ENCODE results near the gene TOX2.
A peak's percentile ranks its signal among the peaks of the same experiment; 100 is the strongest.

Gene TOX2

GRCh38 chr20:43977962-43978361 lies 63.3 kb downstream of the TOX2 start:
- DNase-seq = no peak

DNA sequence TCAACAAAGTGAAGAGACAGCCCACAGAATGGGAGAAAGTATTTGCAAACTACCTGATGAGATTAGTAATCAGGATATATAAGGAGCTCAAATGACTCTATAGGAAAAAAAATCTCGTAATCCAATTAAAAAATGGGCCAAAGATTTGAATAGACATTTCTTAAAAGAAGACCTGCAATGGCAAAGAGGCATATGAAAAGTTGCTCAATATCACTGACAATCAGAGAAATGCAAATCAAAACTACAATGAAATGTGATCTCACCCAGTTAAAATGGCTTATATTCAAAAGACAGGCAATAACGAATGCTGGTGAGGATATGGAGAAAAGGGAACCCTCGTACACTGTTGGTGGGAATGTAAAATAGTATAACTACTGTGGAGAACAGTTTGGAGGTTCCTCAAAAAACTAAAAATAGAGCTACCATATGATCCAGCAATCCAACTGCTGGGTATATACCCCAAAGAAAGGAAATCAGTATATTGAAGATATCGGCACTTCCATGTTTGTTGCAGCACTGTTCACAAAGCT lies 65.0 kb downstream of the TOX2 start:
- DNase-seq = no peak

DNA sequence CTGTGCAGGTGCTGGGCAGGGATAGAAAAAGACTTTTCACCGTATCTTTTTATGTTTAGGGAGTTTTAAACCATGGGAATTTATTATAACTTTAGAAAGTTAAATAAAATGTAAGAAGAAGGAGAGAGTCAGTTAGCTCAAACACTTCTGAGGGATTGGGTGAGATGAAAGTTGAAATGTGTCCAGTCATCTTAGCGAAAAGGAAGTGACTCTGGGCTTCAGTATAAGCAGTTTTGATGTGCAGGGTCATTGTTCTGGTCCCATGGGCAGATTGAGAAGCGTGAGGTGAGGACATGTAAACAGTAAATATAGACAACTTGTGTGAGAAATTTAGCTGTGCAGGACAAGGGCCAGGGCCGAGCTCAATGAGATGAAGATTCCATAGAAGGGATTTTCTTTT lies 66.9 kb downstream of the TOX2 start:
- no peak for DNase-seq

DNA sequence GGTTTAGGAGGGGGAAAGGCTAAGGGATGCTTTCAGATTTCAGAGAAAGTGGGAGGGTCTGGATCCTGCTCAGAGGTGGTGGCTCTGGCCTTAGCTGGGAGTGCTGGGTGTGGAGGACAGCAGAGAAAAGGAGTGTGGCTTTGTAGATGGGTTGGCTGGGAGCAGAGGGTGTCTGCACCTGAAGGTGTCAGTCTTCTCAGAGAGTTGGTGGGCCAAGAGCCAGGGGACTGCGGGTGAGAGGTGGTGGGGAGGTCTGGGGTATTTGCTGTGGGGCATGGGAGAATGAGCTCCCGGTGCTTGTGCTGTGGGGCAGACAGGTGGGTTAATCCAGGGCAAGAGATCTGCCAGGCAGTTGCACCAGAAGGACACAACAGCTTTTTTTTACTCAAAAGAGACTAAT lies 67.4 kb downstream of the TOX2 start:
- DNase-seq = no peak

DNA sequence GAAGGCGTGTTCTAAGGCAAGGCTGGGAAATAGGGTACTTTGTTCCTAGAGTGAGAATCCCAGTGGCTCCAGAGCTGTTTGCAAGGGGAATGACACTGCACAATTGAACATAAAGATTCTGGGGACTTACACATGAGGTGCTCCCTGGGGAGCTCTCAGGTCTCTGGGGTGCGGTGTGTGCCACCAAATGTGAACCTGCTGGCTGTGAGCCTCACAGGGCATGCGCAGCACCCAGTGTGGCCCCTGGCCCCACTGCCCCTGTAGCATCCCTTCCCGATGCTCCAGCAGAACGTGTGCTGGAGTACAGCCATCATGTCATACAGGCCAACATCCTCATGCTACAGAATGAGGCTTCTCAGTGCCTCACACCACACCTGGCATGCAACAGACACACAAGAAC lies 68.2 kb downstream of the TOX2 start:
- no peak for DNase-seq

DNA sequence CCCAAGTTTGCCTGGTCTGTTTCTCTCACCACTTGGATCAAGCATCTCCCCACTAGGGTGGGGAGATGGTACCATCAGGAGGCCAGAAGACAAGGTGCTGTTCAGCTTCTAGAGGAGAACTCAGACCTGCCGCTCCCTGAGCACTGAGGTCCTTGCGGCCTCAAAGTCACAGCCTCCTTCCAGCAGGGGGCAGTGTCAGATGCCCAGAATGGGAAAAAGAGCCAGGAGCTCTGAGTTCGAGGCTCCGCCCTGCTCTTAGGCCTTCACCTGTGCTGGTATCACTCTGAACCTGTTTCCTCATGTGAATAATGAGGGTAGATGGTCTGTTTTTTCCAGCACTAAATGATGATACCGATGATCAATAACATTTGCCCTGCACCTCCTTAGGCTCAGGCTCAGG lies 68.7 kb downstream of the TOX2 start:
- DNase-seq = peak; percentile 39

DNA sequence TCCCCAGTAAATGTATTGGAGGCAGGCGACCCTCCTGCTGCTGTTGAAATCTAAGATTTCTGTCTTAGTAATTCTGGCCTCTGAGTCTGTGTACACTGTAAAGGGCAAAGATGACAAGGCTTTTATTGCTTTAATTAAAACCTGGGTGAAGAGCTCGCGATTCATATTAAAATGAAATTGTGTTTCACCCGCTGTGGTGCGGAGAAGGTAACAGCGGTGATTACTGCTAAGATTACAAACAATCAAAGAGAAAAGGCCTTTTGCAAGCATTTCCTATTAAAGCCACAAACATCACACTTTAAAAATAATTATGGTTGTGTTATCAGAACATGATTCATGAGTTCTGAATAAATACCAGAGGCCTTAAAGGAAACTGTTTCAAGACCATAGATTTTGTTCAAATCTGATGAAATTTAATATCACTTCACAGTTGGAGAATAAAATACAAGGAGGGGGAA lies 69.3 kb downstream of the TOX2 start:
- DNase-seq = no peak

- no peak for DNase-seq
Measured at GRCh38 chr20:43984587-43984986, 69.9 kb downstream of the TOX2 start.

DNA sequence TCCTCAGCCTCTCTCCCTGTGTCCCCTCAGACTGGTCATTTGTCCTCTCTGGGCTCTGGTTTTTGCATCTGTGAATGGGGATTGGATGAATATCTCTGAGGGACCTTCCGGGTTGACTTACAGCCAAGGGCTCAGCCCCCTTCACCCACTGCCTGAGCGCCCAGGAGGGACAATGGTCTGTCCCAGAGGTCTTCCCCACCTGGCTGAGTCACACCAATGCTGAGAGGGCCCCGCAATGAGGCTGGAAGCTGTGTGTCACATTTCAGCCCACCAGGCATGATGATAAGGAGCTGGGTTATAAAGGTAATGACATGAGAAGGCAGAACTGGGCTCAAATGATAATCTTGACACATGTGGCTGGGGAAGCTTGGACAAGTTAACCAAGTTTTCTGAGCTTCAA lies 70.5 kb downstream of the TOX2 start:
- DNase-seq = no peak

DNA sequence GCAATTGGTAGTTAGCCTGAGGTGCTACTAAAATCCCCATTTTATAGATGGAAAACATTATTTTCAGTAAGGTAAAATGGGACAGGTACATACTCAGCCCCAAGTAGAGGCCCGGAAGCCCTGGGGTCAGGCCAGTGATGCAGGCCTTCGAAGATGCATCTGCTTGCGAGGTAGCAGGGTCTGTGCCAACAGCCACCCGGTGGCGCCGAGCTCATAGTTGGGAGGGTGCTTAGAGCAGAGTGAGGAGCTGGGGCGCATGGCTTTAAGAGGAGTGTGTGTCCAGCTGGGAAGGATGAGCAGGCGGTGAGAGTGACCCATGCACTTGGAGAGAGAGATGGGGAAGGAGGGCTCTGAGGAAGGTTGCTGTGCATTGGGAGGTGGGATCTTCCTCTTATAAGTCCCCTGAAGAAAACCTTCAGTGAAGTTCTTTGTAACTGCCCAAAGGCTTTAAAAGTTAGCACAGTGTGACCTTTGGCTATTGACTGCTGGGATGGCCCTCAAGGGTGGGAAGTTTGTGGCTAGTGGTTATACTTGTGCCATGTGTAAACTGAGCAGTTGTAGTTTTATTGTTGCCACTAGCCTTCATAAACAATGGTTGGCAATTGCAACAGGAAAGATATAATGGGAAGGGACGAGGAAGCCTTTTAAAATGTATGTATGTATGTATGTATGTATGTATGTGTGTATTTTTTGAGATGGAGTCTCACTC lies 71.1 kb downstream of the TOX2 start:
- no peak for DNase-seq

- no peak for DNase-seq
Measured at GRCh38 chr20:43987018-43987417, 72.4 kb downstream of the TOX2 start.

DNA sequence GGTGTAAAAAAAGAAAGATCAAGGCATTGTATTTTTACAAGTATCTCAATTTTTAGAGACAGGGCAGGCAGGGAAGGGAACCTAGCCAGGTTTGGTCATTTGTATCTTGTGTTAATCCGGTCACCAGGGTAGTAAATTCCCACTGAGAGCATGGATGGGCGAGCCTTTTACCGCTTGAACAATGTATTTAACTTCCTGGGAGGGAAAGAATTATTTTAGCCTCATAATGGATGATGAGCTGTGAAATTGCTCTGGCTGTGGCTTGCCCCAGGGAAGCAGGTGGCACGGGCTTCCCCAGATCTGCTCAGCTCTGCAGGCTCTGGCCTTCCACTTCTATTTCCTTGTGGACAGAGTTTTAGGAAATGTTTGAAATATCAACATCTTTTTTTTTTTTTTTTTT lies 72.9 kb downstream of the TOX2 start:
- DNase-seq = no peak

- DNase-seq = no peak
Measured at GRCh38 chr20:43988451-43988850, 73.8 kb downstream of the TOX2 start.

DNA sequence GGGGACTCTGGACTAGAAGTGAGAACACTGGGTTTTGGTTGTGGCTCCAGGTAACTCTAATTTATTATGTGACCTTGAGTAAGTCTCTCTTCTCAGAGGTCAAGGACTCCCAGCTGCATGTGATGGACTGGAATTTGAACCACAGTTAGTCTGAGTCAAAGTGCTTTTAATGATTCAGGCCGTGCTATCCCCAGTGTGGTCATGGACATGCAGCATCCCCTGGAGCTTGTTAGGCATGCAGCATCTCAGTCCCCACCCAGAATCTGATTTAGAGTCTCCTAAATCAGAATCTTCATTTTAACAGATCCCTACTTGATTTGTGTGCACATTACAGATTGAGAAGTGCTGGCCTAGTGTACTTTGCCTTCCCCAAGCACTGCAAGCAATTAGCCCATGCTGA lies 74.2 kb downstream of the TOX2 start:
- no peak for DNase-seq

- DNase-seq = no peak
Measured at GRCh38 chr20:43991261-43991660, 76.6 kb downstream of the TOX2 start.

GRCh38 chr20:43991982-43992381 lies 77.3 kb downstream of the TOX2 start:
- no peak for DNase-seq

GRCh38 chr20:43992885-43993284 lies 78.2 kb downstream of the TOX2 start:
- no peak for DNase-seq

DNA sequence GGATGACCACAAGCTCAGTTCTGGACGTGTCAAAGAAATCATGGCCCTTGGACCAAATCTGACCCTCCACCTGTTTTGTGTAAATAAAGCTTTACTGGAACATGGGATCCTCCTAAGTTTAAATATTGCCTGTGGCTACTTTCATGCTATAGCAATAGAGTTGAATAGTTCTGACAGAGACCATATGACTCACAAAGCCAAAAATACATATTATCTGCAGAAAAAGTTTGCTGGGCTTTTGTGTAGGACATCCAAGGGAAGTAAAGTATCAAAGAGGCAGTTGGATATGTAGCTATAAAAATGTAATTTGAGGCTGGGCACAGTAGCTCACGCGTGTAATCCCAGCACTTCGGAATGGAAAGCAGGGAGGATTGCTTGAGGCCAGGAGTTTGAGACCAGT lies 78.9 kb downstream of the TOX2 start:
- no peak for DNase-seq

DNA sequence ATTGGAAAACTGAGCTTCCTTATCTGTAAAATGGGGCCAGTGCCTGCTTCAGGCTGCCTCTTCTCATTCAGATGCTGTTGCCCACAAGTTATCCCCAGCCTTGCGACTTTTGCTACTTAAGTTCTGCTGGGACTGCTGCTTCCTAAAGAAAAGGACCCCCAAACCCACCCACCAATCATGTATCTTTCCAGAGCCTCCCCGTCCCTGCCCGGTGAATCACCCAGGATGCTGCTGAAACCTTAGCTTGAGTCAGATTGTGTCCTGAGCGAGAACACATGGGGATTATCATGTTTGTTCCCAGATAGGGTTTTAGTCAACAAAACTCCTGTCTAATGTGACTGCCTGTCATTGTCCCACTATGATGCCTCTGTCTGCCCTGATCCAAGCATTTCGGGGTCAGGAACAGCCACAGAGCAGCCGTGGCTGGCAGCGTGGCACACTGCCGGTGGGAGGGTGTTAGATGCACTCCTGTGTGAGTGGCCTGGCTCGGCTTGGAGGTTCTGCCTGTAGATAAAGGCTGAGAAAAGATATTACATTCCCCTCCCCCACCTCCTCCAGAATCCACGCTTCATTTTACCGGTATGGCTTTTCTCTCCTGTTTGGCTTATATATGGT lies 79.9 kb downstream of the TOX2 start:
- DNase-seq = no peak

DNA sequence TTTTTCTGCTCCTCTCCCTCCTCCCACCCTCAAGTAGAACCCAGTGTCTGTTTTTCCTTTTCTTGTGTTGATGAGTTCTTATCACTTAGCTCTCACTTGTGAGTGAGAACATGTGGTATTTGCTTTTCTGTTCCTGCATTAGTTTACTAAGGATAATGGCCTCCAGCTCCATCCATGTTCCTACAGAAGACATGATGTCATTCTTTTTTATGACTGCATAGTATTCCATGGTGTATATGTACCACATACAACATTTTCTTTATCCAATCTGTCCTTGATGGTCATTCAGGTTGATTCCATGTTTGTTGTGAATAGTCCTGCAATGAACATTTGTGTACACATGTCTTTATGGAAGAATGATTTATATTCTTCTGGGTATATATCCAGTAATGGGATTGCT lies 81.0 kb downstream of the TOX2 start:
- DNase-seq = no peak

DNA sequence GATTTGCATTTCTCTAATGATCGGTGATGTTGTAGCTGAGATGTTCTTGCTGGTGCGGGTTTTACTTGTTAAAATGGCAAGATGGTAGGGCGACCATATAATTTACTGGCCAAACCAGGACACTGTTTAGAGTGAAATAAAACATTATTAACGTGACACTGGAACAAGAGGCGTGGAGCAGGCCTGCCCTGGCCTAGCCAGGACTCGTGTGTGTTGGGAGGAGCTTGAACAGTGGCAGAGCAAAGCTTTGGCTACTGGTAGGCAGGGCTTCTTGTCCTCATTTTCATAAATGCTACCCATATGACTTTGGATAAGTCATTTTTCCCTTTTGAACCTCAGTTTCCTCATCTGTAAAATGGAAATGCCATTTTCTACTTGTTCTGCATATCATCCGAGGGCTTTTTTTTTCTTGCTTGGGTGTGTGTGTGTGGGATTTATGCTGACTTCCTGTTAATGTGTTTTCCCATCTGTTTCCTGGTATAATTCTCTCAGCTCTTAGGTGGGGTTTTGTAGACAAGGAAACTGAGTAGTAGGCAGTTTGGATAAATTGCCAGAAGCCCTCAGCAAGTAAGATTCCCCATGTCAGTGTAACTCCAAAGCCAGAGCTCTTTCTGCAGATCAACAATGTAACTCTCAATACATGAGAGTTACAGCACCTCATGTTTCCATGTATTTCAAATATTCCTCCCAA lies 81.7 kb downstream of the TOX2 start:
- no peak for DNase-seq

DNA sequence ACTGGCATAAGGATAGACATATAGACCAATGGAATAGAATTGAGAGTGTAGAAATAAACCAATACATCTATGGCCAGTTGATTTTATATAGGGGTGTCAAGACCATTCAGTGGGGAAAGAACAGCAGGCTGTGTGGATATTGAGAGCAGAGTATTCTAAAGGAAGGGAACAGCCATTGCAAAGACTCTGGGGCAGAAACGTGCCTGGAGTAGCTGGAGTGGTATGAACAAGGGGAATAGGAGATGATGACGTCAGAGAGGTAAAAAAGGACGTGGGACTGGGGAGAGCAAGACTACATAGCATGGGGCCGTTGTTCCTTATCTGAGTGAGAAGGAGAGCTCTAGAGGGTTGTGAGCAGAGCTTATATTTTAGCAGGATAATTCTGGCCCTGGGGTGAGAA lies 85.2 kb downstream of the TOX2 start:
- DNase-seq = no peak

- no peak for DNase-seq
Measured at GRCh38 chr20:44001667-44002596, 87.3 kb downstream of the TOX2 start.
